K562 (cell line): ENCODE results near the gene MALAT1. TPM values are rescaled to one million over a fixed set of nuclear protein-coding genes. Genes with fewer than 3 reads are reported as not detected.

Experiments
- CREB5 ChIP-seq: fragments of 250-450 bp; sonication (Bioruptor Pico); IDR thresholded peaks from 2 replicates; pipeline ENCODE4 v1.5.0; 2020; ENCODE audit warnings: mild to moderate bottlenecking
- CTCF ChIP-seq, 3 experiments: IDR thresholded peaks in 2 of 3; conservative IDR thresholded peaks in 1 of 3; 2 replicates each; pipeline ENCODE4 v1.5.1; 2011 to 2012; ENCODE audit warnings: low read length in 3 of 3, mild to moderate bottlenecking in 3 of 3, control low read depth in 2 of 3, improper control_type of control experiment in 1 of 3, inconsistent platforms in 1 of 3, low read depth in 1 of 3, mixed read lengths in 1 of 3, moderate library complexity in 1 of 3; ENCODE audit not compliant: insufficient read depth in 2 of 3
- MAZ ChIP-seq, 2 experiments: fragments of 450-650 bp in 1 of 2; sonication (generic) in 1 of 2; formaldehyde crosslinking; IDR thresholded peaks in 1 of 2; conservative IDR thresholded peaks in 1 of 2; 2 replicates each; pipeline versions ENCODE4 v1.4.0 to v1.5.0; 2020; ENCODE audit warnings: mild to moderate bottlenecking in 1 of 2, missing genetic modification reagents in 1 of 2
- MGA ChIP-seq: fragments of 450-650 bp; IDR thresholded peaks from 2 replicates; pipeline ENCODE4 v1.6.1; 2016; ENCODE audit warnings: mild to moderate bottlenecking, moderate library complexity
- RBM34 ChIP-seq: fragments of 200-400 bp; formaldehyde crosslinking; IDR thresholded peaks from 2 replicates; pipeline ENCODE4 v1.6.1; 2018; ENCODE audit warnings: low read length, borderline replicate concordance; ENCODE audit not compliant: insufficient read depth
- THRB ChIP-seq: fragments of 450-650 bp; formaldehyde crosslinking; conservative IDR thresholded peaks from 2 replicates; pipeline ENCODE4 v1.4.0; 2022; ENCODE audit warnings: mild to moderate bottlenecking, missing genetic modification characterization
- ZBTB26 ChIP-seq: fragments of 450-650 bp; formaldehyde crosslinking; IDR thresholded peaks from 2 replicates; pipeline ENCODE4 v1.4.0; 2022; ENCODE audit warnings: missing genetic modification characterization
- polyA plus RNA-seq, 8 experiments: library from polyadenylated mRNA; depleted of rRNA in 4 of 8; stranded (reverse) in 5 of 8; unstranded in 3 of 8; fragments of >200 nt; fragmentation: Nextera tagmentation in 2 of 8; fragmentation: Illumina TruSeq in 1 of 8; extraction: Ambion mirVana in 2 of 8; extraction: Trizol in 1 of 8; gene quantifications; 2 replicates each; pipeline versions ENCODE4 v1.2.1 to v1.2.3, GENCODE V29; 2011 to 2014; ENCODE audit warnings: inconsistent platforms in 1 of 8, missing spikeins in 1 of 8
- total RNA-seq, 7 experiments: library from RNA; depleted of rRNA in 6 of 7; stranded (reverse); fragments of >200 nt in 6 of 7; fragmentation: Illumina TruSeq in 2 of 7; extraction: Trizol in 2 of 7; gene quantifications; 2 replicates each; pipeline versions ENCODE4 v1.2.1 to v1.2.3, GENCODE V29; 2011 to 2021; ENCODE audit warnings: low replicate concordance in 1 of 7

Gene MALAT1
- total and polyA plus RNA-seq, 9 of the 15 experiments (the other 6 are each of a cell fraction or from before 2014, with no cell fraction given) = 363 to 8,715 (median 2,351) TPM

GRCh38 chr11:65503949-65504673, 5.3 kb downstream of the MALAT1 start (continued):
- TF ChIP-seq MGA = no peak
- peak; percentile 40 for TF ChIP-seq ZBTB26
- TF ChIP-seq RBM34 = 0 out of 2 replicates have a peak, but pooled peaks have one; percentile 19
- peak; percentile 96 for TF ChIP-seq THRB (CRISPR knock-in tag)
- peak; percentile 92 for TF ChIP-seq CREB5 (CRISPR knock-in tag)
- TF ChIP-seq CTCF (IDR thresholded peaks at IDR 0.05 in 2 of 3, conservative IDR thresholded peaks at IDR 0.05 in 1 of 3; ENCODE audit: insufficient read depth in 2 of 3, low read depth in 1 of 3, low read length in 3 of 3) = no peak
- peak; percentile 30 to 56; a peak in 2 of 4 replicates for TF ChIP-seq MAZ (CRISPR knock-in tag; conservative IDR thresholded peaks at IDR 0.05 in 1 of 2, IDR thresholded peaks at IDR 0.05 in 1 of 2)
